H1 (cell line): ENCODE results near the gene NAA20.

Experiments
- CBX8 ChIP-seq: fragments of 300-800, 300-1000 bp; sonication (generic); IDR thresholded peaks from 2 replicates; pipeline ENCODE4 v1.7.1; 2016; ENCODE audit warnings: low read depth, low read length, borderline replicate concordance
- EP300 ChIP-seq, 2 experiments: IDR thresholded peaks; 1 replicate in 1 of 2; 2 replicates in 1 of 2; pipeline ENCODE4 v1.6.1; 2011 to 2012; ENCODE audit warnings: low read depth in 2 of 2, low read length in 2 of 2, mild to moderate bottlenecking in 2 of 2, borderline replicate concordance in 1 of 2, inconsistent platforms in 1 of 2, moderate library complexity in 1 of 2
- EZH2 ChIP-seq: fragments of 200-600 bp; sonication (generic); IDR thresholded peaks from 2 replicates; pipeline ENCODE4 v1.7.1; 2012; ENCODE audit warnings: low read depth, mild to moderate bottlenecking, moderate library complexity, low read length, inconsistent platforms; ENCODE audit not compliant: severe bottlenecking
- GTF2F1 ChIP-seq: IDR thresholded peaks from 2 replicates; pipeline ENCODE4 v1.6.1; 2012; ENCODE audit warnings: low read depth, low read length, improper control_type of control experiment, borderline replicate concordance
- JUN ChIP-seq: IDR thresholded peaks from 2 replicates; pipeline ENCODE4 v1.6.1; 2011; ENCODE audit warnings: low read depth, mild to moderate bottlenecking, improper control_type of control experiment, low read length
- KDM1A ChIP-seq: fragments of 200-600, 300-600 bp; sonication (generic); IDR thresholded peaks from 2 replicates; pipeline ENCODE4 v1.7.1; 2016; ENCODE audit warnings: mild to moderate bottlenecking, low read length, borderline replicate concordance
- POLR2A ChIP-seq, 2 experiments: IDR thresholded peaks; 1 replicate in 1 of 2; 2 replicates in 1 of 2; pipeline ENCODE4 v1.6.1; 2011; ENCODE audit warnings: low read depth in 2 of 2, low read length in 2 of 2, mild to moderate bottlenecking in 2 of 2; ENCODE audit errors: control extremely low read depth in 1 of 2
- RXRA ChIP-seq: IDR thresholded peaks from 2 replicates; pipeline ENCODE4 v1.6.1; 2011; ENCODE audit warnings: low read depth, mild to moderate bottlenecking, low read length, moderate library complexity; ENCODE audit not compliant: insufficient read depth
- TAF1 ChIP-seq: IDR thresholded peaks from 2 replicates; pipeline ENCODE4 v1.6.1; 2011; ENCODE audit warnings: mild to moderate bottlenecking, low read depth, low read length
- YY1 ChIP-seq: IDR thresholded peaks from 2 replicates; pipeline ENCODE4 v1.6.1; 2011; ENCODE audit warnings: low read depth, mild to moderate bottlenecking, low read length
- TF ChIP-seq, protein P1 (sequence below): IDR thresholded peaks from 2 replicates; pipeline ENCODE4 v1.6.1; 2012; ENCODE audit warnings: inconsistent platforms
- TF ChIP-seq, protein P2 (sequence below), 3 experiments: IDR thresholded peaks; 1 replicate in 2 of 3; 2 replicates in 1 of 3; pipeline versions ENCODE4 v1.5.1 to v1.6.1; 2011; ENCODE audit warnings: low read length in 3 of 3, mild to moderate bottlenecking in 3 of 3, inconsistent platforms in 2 of 3, low read depth in 1 of 3, moderate library complexity in 1 of 3; ENCODE audit not compliant: insufficient read depth in 1 of 3; ENCODE audit errors: control extremely low read depth in 1 of 3

DNA sequence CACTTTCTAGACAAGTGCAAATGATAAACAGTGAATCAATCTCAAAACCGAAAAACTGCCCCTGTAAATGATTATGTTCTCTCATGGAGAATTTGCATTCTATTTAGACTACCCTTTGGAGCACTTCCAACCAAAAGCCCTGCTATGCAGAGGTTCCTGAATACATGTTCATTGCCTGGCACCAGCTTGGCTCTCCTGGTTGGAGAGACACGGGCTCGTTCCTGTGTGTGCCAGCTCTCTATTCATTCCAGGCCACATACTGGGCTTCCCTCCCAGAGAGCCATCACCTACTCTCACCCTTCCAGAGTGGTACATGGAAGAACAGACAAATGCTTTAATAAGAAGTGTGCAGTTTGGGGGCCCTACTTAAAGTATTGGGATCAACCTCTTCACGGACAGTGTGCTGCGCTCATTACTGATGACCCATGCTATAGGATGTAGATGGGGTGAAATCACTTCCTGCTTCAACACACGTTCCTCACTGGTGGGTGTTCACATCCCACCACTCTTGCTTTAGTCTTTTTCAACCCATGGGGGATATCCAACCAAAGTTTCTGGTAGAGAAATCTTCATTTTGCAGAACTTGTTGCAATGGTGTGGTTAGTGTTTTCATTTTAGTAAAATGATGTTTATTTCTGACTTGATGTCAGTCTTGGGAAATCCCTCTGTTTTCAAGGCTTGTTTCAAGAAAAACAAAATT is 38.5 kb upstream of the NAA20 start:
- TF ChIP-seq, protein P1, sequence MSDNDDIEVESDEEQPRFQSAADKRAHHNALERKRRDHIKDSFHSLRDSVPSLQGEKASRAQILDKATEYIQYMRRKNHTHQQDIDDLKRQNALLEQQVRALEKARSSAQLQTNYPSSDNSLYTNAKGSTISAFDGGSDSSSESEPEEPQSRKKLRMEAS: no peak
- no peak for TF ChIP-seq EP300 (IDR thresholded peaks at IDR 0.05; ENCODE audit: borderline replicate concordance in 1 of 2, low read depth in 2 of 2, low read length in 2 of 2)
- no peak for TF ChIP-seq KDM1A
- TF ChIP-seq, protein P2, sequence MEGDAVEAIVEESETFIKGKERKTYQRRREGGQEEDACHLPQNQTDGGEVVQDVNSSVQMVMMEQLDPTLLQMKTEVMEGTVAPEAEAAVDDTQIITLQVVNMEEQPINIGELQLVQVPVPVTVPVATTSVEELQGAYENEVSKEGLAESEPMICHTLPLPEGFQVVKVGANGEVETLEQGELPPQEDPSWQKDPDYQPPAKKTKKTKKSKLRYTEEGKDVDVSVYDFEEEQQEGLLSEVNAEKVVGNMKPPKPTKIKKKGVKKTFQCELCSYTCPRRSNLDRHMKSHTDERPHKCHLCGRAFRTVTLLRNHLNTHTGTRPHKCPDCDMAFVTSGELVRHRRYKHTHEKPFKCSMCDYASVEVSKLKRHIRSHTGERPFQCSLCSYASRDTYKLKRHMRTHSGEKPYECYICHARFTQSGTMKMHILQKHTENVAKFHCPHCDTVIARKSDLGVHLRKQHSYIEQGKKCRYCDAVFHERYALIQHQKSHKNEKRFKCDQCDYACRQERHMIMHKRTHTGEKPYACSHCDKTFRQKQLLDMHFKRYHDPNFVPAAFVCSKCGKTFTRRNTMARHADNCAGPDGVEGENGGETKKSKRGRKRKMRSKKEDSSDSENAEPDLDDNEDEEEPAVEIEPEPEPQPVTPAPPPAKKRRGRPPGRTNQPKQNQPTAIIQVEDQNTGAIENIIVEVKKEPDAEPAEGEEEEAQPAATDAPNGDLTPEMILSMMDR (IDR thresholded peaks at IDR 0.05; ENCODE audit: control extremely low read depth in 1 of 3, insufficient read depth in 1 of 3, low read depth in 1 of 3, low read length in 3 of 3): no peak
- TF ChIP-seq CBX8: no peak
- TF ChIP-seq TAF1: no peak
- no peak for TF ChIP-seq GTF2F1
- no peak for TF ChIP-seq YY1
- no peak for TF ChIP-seq EZH2
- no peak for TF ChIP-seq POLR2A (IDR thresholded peaks at IDR 0.05; ENCODE audit: control extremely low read depth in 1 of 2, low read depth in 2 of 2, low read length in 2 of 2)
- TF ChIP-seq RXRA: no peak
- no peak for TF ChIP-seq JUN
